Smooth muscle cell (in vitro differentiated cells): ENCODE results near the gene COBL. TPM values are rescaled to one million over a fixed set of nuclear protein-coding genes. Genes with fewer than 3 reads are reported as not detected.

ENCODE experiments used
- DNase-seq: peaks from one replicate; lab custom pipeline; 2025; ENCODE audit not compliant: unreplicated experiment; lab: John Stamatoyannopoulos, UW
- H2AFZ ChIP-seq: fragments of 200-600 bp; sonication (generic); 2 replicates; pipeline ENCODE4 v1.6.0; 2016; ENCODE audit warnings: antibody characterized with exemption, low read depth, mild to moderate bottlenecking
- H3F3A ChIP-seq: fragments of 200-600 bp; sonication (generic); 2 replicates; pipeline ENCODE4 v1.6.0; 2017; ENCODE audit warnings: antibody characterized with exemption, low read depth
- H3K27ac ChIP-seq: fragments of 200-600 bp; sonication (generic); 2 replicates; pipeline ENCODE4 v1.5.1; 2016; ENCODE audit warnings: low read depth, mild to moderate bottlenecking
- H3K27me3 ChIP-seq: fragments of 200-600 bp; sonication (generic); 2 replicates; pipeline ENCODE4 v1.6.1; 2016; ENCODE audit warnings: low read depth, mild to moderate bottlenecking
- H3K36me3 ChIP-seq: fragments of 200-600 bp; sonication (generic); 2 replicates; pipeline ENCODE4 v1.5.1; 2016; ENCODE audit warnings: low read depth
- H3K4me1 ChIP-seq: fragments of 200-600 bp; sonication (generic); 2 replicates; pipeline ENCODE4 v1.5.1; 2016; ENCODE audit warnings: low read depth
- H3K4me2 ChIP-seq: fragments of 200-600 bp; sonication (generic); 2 replicates; pipeline ENCODE4 v1.6.0; 2016; ENCODE audit warnings: mild to moderate bottlenecking
- H3K4me3 ChIP-seq: fragments of 200-600 bp; sonication (generic); 2 replicates; pipeline ENCODE4 v1.5.1; 2016; ENCODE audit warnings: mild to moderate bottlenecking
- H3K79me2 ChIP-seq: fragments of 200-600 bp; sonication (generic); 2 replicates; pipeline ENCODE4 v1.6.0; 2016; ENCODE audit warnings: low read depth, mild to moderate bottlenecking
- H3K9ac ChIP-seq: fragments of 200-600 bp; sonication (generic); 2 replicates; pipeline ENCODE4 v1.6.0; 2016; ENCODE audit warnings: low read depth
- H3K9me3 ChIP-seq: fragments of 200-600 bp; sonication (generic); replicated peaks from 2 replicates; pipeline ENCODE4 v1.5.1; 2016; ENCODE audit warnings: low read depth
- H4K20me1 ChIP-seq: fragments of 200-600 bp; sonication (generic); 2 replicates; pipeline ENCODE4 v1.6.0; 2016; ENCODE audit warnings: low read depth
- WGBS: methylation state at CpG from one replicate; pipeline ENCODE4 v1.1.7; 2016; ENCODE audit warnings: low lambda C conversion rate; 5-methylcytosine and 5-hydroxymethylcytosine counted together
- polyA plus RNA-seq: library from polyadenylated mRNA; unstranded; fragments of >200 nt; fragmentation: Nextera tagmentation; extraction: Ambion mirVana; gene quantifications from 2 replicates; pipeline ENCODE4 v1.2.1, GENCODE V29; 2016
- total RNA-seq: library from RNA; depleted of rRNA; stranded (reverse); fragments of >200 nt; gene quantifications from 2 replicates; pipeline ENCODE4 v1.2.3, GENCODE V29; 2014
- TF ChIP-seq, protein P1 (sequence below): fragments of 200-600 bp; sonication (generic); IDR thresholded peaks from 2 replicates; pipeline ENCODE4 v1.5.1; 2017; ENCODE audit warnings: borderline replicate concordance, mild to moderate bottlenecking, antibody characterized with exemption; ENCODE audit not compliant: insufficient read depth, poor library complexity, severe bottlenecking

Gene COBL
- total and polyA plus RNA-seq, 2 experiments from 2014 or later, result 0.47 to 2.8 TPM

DNA sequence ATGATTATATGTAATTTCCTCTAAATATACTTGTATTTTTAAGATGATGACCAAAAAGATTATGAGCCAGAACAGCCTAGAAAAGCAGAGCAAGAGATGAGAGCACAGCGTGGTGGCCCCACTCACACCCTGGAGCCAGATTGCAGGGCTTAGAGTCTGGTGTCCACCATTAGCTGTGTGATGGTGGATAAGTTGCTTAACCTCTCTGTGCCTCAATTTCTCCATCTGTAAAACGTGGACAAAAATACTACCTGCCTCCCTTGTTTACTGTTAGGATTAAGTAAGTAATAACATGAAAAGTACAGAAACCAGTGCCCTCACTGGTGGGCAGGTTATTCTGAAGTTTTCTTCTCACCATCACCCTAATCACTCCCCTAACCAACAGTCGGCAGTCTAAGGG, 212.3 kb downstream of the COBL start:
- no peaks in the 10 kb centered on the region for H3K9me3 ChIP-seq
- H3K27me3 ChIP-seq, result no peaks in the 10 kb centered on the region
- H3K4me1 ChIP-seq, result no peaks in the 10 kb centered on the region
- H3K27ac ChIP-seq, result no peak overlapping the region
- no peaks in the 10 kb centered on the region for H3K79me2 ChIP-seq
- no peak overlapping the region for H2AFZ ChIP-seq
- WGBS, result 80% methylated on average over 3 of the region's 3 CpGs
- H3K4me2 ChIP-seq, result no peak overlapping the region
- H4K20me1 ChIP-seq, result no peaks in the 10 kb centered on the region
- no peaks in the 10 kb centered on the region for H3K36me3 ChIP-seq
- DNase-seq, result no peak
- no peak overlapping the region for H3K9ac ChIP-seq
- no peaks in the 10 kb centered on the region for H3F3A ChIP-seq
- TF ChIP-seq, protein P1, sequence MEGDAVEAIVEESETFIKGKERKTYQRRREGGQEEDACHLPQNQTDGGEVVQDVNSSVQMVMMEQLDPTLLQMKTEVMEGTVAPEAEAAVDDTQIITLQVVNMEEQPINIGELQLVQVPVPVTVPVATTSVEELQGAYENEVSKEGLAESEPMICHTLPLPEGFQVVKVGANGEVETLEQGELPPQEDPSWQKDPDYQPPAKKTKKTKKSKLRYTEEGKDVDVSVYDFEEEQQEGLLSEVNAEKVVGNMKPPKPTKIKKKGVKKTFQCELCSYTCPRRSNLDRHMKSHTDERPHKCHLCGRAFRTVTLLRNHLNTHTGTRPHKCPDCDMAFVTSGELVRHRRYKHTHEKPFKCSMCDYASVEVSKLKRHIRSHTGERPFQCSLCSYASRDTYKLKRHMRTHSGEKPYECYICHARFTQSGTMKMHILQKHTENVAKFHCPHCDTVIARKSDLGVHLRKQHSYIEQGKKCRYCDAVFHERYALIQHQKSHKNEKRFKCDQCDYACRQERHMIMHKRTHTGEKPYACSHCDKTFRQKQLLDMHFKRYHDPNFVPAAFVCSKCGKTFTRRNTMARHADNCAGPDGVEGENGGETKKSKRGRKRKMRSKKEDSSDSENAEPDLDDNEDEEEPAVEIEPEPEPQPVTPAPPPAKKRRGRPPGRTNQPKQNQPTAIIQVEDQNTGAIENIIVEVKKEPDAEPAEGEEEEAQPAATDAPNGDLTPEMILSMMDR, result no peak
- H3K4me3 ChIP-seq, result no peak overlapping the region

DNA sequence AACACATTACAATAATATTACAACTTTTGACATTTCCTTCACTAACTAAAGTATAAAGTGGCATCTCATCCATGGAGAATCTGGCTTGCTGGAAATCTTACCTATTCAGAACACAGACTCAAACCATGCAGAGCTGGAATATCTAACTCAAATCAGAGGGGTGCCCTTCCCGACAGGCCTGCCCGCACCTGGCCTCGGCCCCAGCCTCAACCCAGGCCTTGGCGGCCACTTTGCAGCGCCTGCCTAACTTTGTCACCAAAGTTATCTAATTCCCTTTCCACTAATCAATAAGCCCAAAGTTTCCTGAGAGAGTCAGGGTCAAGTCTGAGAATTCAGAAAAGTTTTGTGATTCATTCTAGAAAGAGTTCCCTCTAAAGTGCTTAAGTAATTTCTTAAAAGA, 212.9 kb downstream of the COBL start:
- Histone ChIP-seq H2AFZ (no peak overlapping the region), H3K36me3 (no peaks in the 10 kb centered on the region), H4K20me1 (no peaks in the 10 kb centered on the region), H3K27me3 (no peaks in the 10 kb centered on the region), H3K9ac (no peak overlapping the region), H3K4me2 (no peak overlapping the region), H3K79me2 (no peaks in the 10 kb centered on the region), H3K27ac (no peak overlapping the region), H3K4me3 (no peak overlapping the region), H3K4me1 (no peaks in the 10 kb centered on the region), H3K9me3 (no peaks in the 10 kb centered on the region), H3F3A (no peaks in the 10 kb centered on the region)
- no peak for DNase-seq
- TF ChIP-seq, protein P1, result no peak
- 97% methylated on average over 5 of the region's 5 CpGs for WGBS

DNA sequence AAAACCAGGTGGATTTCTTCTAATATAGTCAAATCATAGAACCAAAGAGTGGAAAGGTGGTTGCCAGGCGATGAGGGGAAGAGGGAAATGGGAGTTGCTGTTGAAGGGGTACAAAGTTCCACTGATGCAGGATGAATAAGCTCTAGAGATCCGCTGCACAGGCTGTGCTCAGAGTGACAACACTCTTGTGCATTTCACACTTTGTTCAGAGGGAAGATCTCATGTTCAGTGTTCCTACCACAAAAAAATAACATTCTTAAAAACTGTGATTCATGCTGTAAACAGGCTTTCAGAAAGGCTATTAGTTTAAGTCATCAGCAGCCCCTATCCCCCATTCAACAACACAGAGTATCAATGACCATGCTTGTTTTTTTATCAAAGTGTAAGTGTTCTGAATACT, 213.8 kb downstream of the COBL start:
- H2AFZ ChIP-seq, result no peak overlapping the region
- H3K79me2 ChIP-seq, result no peaks in the 10 kb centered on the region
- H3K4me1 ChIP-seq, result no peaks in the 10 kb centered on the region
- no peaks in the 10 kb centered on the region for H3F3A ChIP-seq
- TF ChIP-seq, protein P1, result no peak
- DNase-seq, result no peak
- peaks cover 5% of the 10 kb centered on the region for H3K9me3 ChIP-seq
- H3K9ac ChIP-seq, result no peak overlapping the region
- H3K36me3 ChIP-seq, result no peaks in the 10 kb centered on the region
- no peaks in the 10 kb centered on the region for H3K27me3 ChIP-seq
- H3K4me2 ChIP-seq, result no peak overlapping the region
- no peak overlapping the region for H3K27ac ChIP-seq
- no peak overlapping the region for H3K4me3 ChIP-seq
- H4K20me1 ChIP-seq, result no peaks in the 10 kb centered on the region
- WGBS, result 82% methylated on average over 2 of the region's 2 CpGs

DNA sequence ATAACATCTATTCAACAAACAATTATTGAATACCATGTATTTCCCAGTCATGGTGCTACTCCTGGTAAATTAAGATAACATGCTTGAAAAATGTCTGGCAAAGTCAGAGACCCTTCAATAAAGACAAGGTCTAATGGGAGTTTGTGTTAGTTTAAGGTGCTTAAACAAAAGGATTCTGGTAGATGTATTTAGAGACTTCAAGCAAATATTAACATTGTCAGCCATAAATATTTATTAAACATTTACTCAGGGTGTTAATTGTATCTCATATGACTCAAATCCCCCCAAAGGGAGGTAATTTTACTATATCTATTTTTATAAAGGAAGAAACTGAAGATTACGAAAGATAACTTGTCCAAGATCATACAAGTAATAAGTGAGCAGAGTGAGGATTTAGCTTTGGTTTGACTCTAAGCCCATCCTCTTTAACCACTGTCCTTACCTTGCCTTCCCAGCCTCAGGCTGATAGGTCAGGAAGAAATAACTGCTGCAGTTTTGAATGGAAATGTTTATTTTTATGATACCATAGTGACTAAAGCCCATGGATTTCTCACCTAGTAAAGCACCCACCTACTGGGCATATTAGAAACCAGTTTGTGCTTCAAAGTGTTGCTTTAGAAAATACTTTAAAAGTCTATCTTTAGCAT, 215.4 kb downstream of the COBL start:
- no peak overlapping the region for H3K9ac ChIP-seq
- peaks cover 7% of the 10 kb centered on the region for H3K36me3 ChIP-seq
- H3F3A ChIP-seq, result no peaks in the 10 kb centered on the region
- DNase-seq, result no peak
- H3K4me3 ChIP-seq, result no peak overlapping the region
- peaks cover 12% of the 10 kb centered on the region for H3K9me3 ChIP-seq
- H3K4me2 ChIP-seq, result no peak overlapping the region
- WGBS, result 85% methylated on average over 1 of the region's 1 CpG
- no peak overlapping the region for H3K27ac ChIP-seq
- H3K27me3 ChIP-seq, result no peaks in the 10 kb centered on the region
- no peaks in the 10 kb centered on the region for H3K4me1 ChIP-seq
- H4K20me1 ChIP-seq, result no peaks in the 10 kb centered on the region
- TF ChIP-seq, protein P1, result no peak
- no peaks in the 10 kb centered on the region for H3K79me2 ChIP-seq
- no peak overlapping the region for H2AFZ ChIP-seq
